HEK293T (cell line): ENCODE measurements around the gene ARPC5.

Source experiments
- CTCF ChIA-PET: fragments of 350-600 bp; formaldehyde crosslinking; extraction: SDS; loops from one replicate; lab custom pipeline; 2021; ENCODE audit warnings: antibody characterized with exemption, inconsistent platforms; lab: Yijun Ruan, JAX
- POLR2A ChIA-PET: fragments of 350-600 bp; formaldehyde crosslinking; extraction: SDS; loops from one replicate; lab custom pipeline; 2020; ENCODE audit warnings: antibody characterized with exemption, inconsistent platforms; lab: Yijun Ruan, JAX
- DNase-seq: peaks from one replicate; pipeline ENCODE4 v3.0.0; 2012; ENCODE audit warnings: mixed read lengths; ENCODE audit errors: extremely low spot score
- ARNT ChIP-seq: fragments of 450-650 bp; IDR thresholded peaks from 2 replicates; pipeline ENCODE4 v1.6.1; 2017; ENCODE audit warnings: mild to moderate bottlenecking
- BHLHE40 ChIP-seq: fragments of 450-650 bp; IDR thresholded peaks from 2 replicates; pipeline ENCODE4 v1.6.1; 2016; ENCODE audit warnings: mild to moderate bottlenecking, moderate library complexity, borderline replicate concordance
- CTBP1 ChIP-seq: fragments of 450-650 bp; IDR thresholded peaks from 2 replicates; pipeline ENCODE4 v1.6.1; 2016; ENCODE audit warnings: borderline replicate concordance
- ELF4 ChIP-seq: fragments of 450-650 bp; IDR thresholded peaks from 2 replicates; pipeline ENCODE4 v1.6.1; 2017; ENCODE audit warnings: antibody characterized with exemption
- FOXA1 ChIP-seq: fragments of 450-650 bp; IDR thresholded peaks from 2 replicates; pipeline ENCODE4 v1.6.1; 2016; ENCODE audit warnings: mild to moderate bottlenecking
- FOXK2 ChIP-seq: fragments of 450-650 bp; IDR thresholded peaks from 2 replicates; pipeline ENCODE4 v1.6.1; 2016; ENCODE audit warnings: mild to moderate bottlenecking
- FOXM1 ChIP-seq: fragments of 450-650 bp; IDR thresholded peaks from 2 replicates; pipeline ENCODE4 v1.6.1; 2017; ENCODE audit warnings: mild to moderate bottlenecking, borderline replicate concordance
- HDGF ChIP-seq: fragments of 450-650 bp; IDR thresholded peaks from 2 replicates; pipeline ENCODE4 v1.6.1; 2017; ENCODE audit warnings: antibody characterized with exemption, borderline replicate concordance
- L3MBTL2 ChIP-seq: fragments of 450-650 bp; conservative IDR thresholded peaks from 2 replicates; pipeline ENCODE4 v1.6.1; 2016; ENCODE audit warnings: mild to moderate bottlenecking
- LEF1 ChIP-seq: fragments of 450-650 bp; IDR thresholded peaks from 2 replicates; pipeline ENCODE4 v1.6.1; 2017; ENCODE audit warnings: mild to moderate bottlenecking, borderline replicate concordance
- NFRKB ChIP-seq: fragments of 450-650 bp; IDR thresholded peaks from 2 replicates; pipeline ENCODE4 v1.6.1; 2016; ENCODE audit warnings: mild to moderate bottlenecking, moderate library complexity
- SP1 ChIP-seq: fragments of 450-650 bp; IDR thresholded peaks from 2 replicates; pipeline ENCODE4 v1.6.1; 2017
- SUZ12 ChIP-seq: fragments of 450-650 bp; IDR thresholded peaks from 2 replicates; pipeline ENCODE4 v1.6.1; 2016; ENCODE audit warnings: mild to moderate bottlenecking
- TARDBP ChIP-seq: fragments of 450-650 bp; IDR thresholded peaks from 2 replicates; pipeline ENCODE4 v1.6.1; 2016
- ZNF384 ChIP-seq: fragments of 450-650 bp; IDR thresholded peaks from 2 replicates; pipeline ENCODE4 v1.6.1; 2016
- TF ChIP-seq, protein P1 (sequence below): fragments of 450-650 bp; IDR thresholded peaks from 2 replicates; pipeline ENCODE4 v1.6.1; 2016

Gene ARPC5

GRCh38 chr1:183651612-183652011 is 16.0 kb upstream of the ARPC5 start:
- TF ChIP-seq, protein P1, sequence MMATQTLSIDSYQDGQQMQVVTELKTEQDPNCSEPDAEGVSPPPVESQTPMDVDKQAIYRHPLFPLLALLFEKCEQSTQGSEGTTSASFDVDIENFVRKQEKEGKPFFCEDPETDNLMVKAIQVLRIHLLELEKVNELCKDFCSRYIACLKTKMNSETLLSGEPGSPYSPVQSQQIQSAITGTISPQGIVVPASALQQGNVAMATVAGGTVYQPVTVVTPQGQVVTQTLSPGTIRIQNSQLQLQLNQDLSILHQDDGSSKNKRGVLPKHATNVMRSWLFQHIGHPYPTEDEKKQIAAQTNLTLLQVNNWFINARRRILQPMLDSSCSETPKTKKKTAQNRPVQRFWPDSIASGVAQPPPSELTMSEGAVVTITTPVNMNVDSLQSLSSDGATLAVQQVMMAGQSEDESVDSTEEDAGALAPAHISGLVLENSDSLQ, result no peak
- no peak for TF ChIP-seq L3MBTL2
- TF ChIP-seq SUZ12, result no peak
- TF ChIP-seq LEF1, result no peak
- no peak for TF ChIP-seq FOXA1
- TF ChIP-seq ARNT, result no peak
- TF ChIP-seq HDGF, result no peak
- TF ChIP-seq NFRKB, result no peak
- no peak for TF ChIP-seq ELF4
- TF ChIP-seq BHLHE40, result no peak
- no peak for DNase-seq
- POLR2A ChIA-PET, result no interaction called here
- CTCF ChIA-PET, result no interaction called here

- ChIA-PET CTCF (interaction anchor here (0.7 kb wide), 1 partner anchor 85 kb away, joined by 3 read pairs; no protein-coding TSS in a partner anchor), POLR2A (no interaction called here)
- TF ChIP-seq ELF4 (no peak), CTBP1 (no peak), FOXM1 (no peak), BHLHE40 (no peak), ARNT (no peak), NFRKB (no peak), SP1 (no peak), SUZ12 (no peak), TARDBP (no peak), ZNF384 (no peak)
- TF ChIP-seq, protein P1, result no peak
- DNase-seq, result no peak
These were observed 12.5 kb upstream of the ARPC5 start for GRCh38 chr1:183648042-183648441.

DNA sequence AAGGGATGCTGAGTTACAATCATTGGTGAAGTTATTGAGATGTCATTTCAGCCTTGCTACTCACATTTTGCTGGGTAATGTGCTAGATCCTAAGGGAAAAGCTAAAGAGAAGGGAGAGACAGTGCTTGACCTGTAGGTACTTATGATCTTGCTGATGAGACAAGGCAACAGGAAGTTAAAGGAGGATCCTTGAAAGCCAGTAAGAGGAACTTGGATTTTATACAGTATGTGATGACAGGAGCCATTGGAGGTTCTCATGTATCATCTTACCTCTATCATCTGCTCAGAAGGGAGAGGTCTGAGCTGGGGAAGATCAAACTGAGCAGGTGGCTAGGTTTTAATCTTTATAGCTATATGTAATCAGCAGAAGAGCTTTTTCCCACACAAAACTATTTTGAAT is 11.2 kb upstream of the ARPC5 start:
- ChIA-PET POLR2A (no interaction called here), CTCF (interaction anchor here (2.7 kb wide), 1 partner anchor 9 kb away, joined by 15 read pairs; no protein-coding TSS in a partner anchor)
- TF ChIP-seq TARDBP, result no peak
- no peak for TF ChIP-seq ARNT
- no peak for TF ChIP-seq BHLHE40
- no peak for TF ChIP-seq L3MBTL2
- no peak for TF ChIP-seq HDGF
- no peak for TF ChIP-seq SP1
- TF ChIP-seq LEF1, result no peak
- no peak for DNase-seq

GRCh38 chr1:183645531-183645930 is 9.9 kb upstream of the ARPC5 start:
- TF ChIP-seq SUZ12, result no peak
- no peak for TF ChIP-seq HDGF
- no peak for TF ChIP-seq L3MBTL2
- no peak for TF ChIP-seq FOXM1
- no peak for TF ChIP-seq SP1
- no peak for TF ChIP-seq ELF4
- TF ChIP-seq ARNT, result no peak
- TF ChIP-seq FOXA1, result no peak
- TF ChIP-seq NFRKB, result no peak
- TF ChIP-seq LEF1, result no peak
- TF ChIP-seq ZNF384, result no peak
- TF ChIP-seq FOXK2, result no peak
- TF ChIP-seq, protein P1, result no peak
- no peak for TF ChIP-seq BHLHE40
- CTCF ChIA-PET, result interaction anchor here (0.6 to 2.7 kb wide), 2 partner anchors 10 to 550 kb away, joined by 3 to 15 read pairs; no protein-coding TSS in a partner anchor
- DNase-seq, result no peak
- POLR2A ChIA-PET, result no interaction called here

DNA sequence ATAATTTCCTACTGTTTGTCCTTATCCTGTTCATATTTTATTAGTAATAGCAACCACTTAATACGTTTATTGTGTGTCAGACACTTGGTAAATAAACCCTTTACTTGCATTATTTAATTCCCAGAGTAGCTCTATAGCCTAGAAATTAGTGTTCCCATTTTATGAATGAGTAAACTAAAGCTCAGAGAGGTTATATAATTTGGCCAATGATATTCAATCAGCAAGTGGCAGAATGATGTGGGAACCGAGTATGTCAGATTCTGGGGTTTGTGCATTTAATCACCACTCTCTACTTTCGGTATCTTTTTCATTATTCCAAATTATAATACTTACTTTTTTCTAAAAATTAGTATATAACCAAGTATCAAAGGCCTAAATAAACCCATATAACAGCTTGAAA is 6.6 kb upstream of the ARPC5 start:
- TF ChIP-seq ZNF384, result no peak
- TF ChIP-seq SP1, result no peak
- no peak for TF ChIP-seq TARDBP
- TF ChIP-seq NFRKB, result no peak
- TF ChIP-seq FOXA1, result no peak
- no peak for TF ChIP-seq FOXK2
- no peak for TF ChIP-seq BHLHE40
- no peak for TF ChIP-seq FOXM1
- no peak for TF ChIP-seq SUZ12
- no peak for TF ChIP-seq HDGF
- TF ChIP-seq, protein P1, result no peak
- no peak for TF ChIP-seq ARNT
- no peak for TF ChIP-seq CTBP1
- no peak for TF ChIP-seq L3MBTL2
- TF ChIP-seq ELF4, result no peak
- no peak for TF ChIP-seq LEF1
- ChIA-PET POLR2A (no interaction called here), CTCF (no interaction called here)
- no peak for DNase-seq

GRCh38 chr1:183640193-183640592 is 4.6 kb upstream of the ARPC5 start:
- POLR2A ChIA-PET, result no interaction called here
- TF ChIP-seq ARNT (no peak), TARDBP (no peak), FOXA1 (no peak), CTBP1 (no peak), ZNF384 (no peak), BHLHE40 (no peak), FOXM1 (no peak), LEF1 (no peak), SP1 (no peak)
- no peak for DNase-seq
- CTCF ChIA-PET, result no interaction called here
